WTC11 (cell line): ENCODE measurements around the gene HMMR. TPM values are rescaled to one million over a fixed set of nuclear protein-coding genes. Genes with fewer than 3 reads are reported as not detected.

Source experiments
- ATAC-seq: fragments of 200-7000 bp; cut with Tn5 transposase; 2 replicates; pipeline ENCODE4 v1.10.0; 2021; ENCODE audit warnings: mild to moderate bottlenecking, moderate library complexity
- CTCF ChIA-PET: fragments of 300-600 bp; sonication (Branson Sonifier 250); formaldehyde crosslinking; loops from one replicate; lab custom pipeline; 2021; ENCODE audit warnings: antibody characterized with exemption; lab: Charles Lee
- POLR2A ChIA-PET: fragments of 350-600 bp; sonication (Branson Sonifier 250); formaldehyde crosslinking; loops from one replicate; lab custom pipeline; 2021; ENCODE audit warnings: antibody characterized with exemption; lab: Charles Lee
- DNase-seq: peaks from one replicate; pipeline ENCODE4 v3.0.0; 2021; ENCODE audit warnings: low spot score
- H3K27ac Mint-ChIP-seq: 2 replicates; pipeline ENCODE4 v1.8.0; 2021; ENCODE audit warnings: mixed read lengths
- H3K27me3 Mint-ChIP-seq: 2 replicates; pipeline ENCODE4 v1.8.0; 2021; ENCODE audit warnings: low read depth, mild to moderate bottlenecking, moderate library complexity, mixed read lengths
- H3K36me3 Mint-ChIP-seq: 2 replicates; pipeline ENCODE4 v1.8.0; 2021; ENCODE audit warnings: mixed read lengths
- H3K4me1 Mint-ChIP-seq: 2 replicates; pipeline ENCODE4 v1.8.0; 2022; ENCODE audit warnings: mixed read lengths
- H3K4me3 Mint-ChIP-seq: 2 replicates; pipeline ENCODE4 v1.8.0; 2021; ENCODE audit warnings: mild to moderate bottlenecking, moderate library complexity, mixed read lengths
- H3K9me3 Mint-ChIP-seq: 2 replicates; pipeline ENCODE4 v1.8.0; 2021; ENCODE audit warnings: mixed read lengths
- CREM ChIP-seq: sonication (generic); formaldehyde crosslinking; IDR thresholded peaks from 2 replicates; pipeline ENCODE4 v1.8.1; 2022; ENCODE audit warnings: mild to moderate bottlenecking, missing genetic modification reagents, moderate library complexity
- ETV6 ChIP-seq: sonication (generic); formaldehyde crosslinking; IDR thresholded peaks from 2 replicates; pipeline ENCODE4 v1.8.1; 2022; ENCODE audit warnings: mild to moderate bottlenecking, missing genetic modification reagents
- FOXK1 ChIP-seq: sonication (generic); formaldehyde crosslinking; IDR thresholded peaks from 2 replicates; pipeline ENCODE4 v1.8.0; 2022; ENCODE audit warnings: mild to moderate bottlenecking, moderate library complexity, missing genetic modification reagents
- GRHL2 ChIP-seq: fragments of 250-450 bp; sonication (Bioruptor Pico); IDR thresholded peaks from 2 replicates; pipeline ENCODE4 v1.8.0; 2022; ENCODE audit warnings: mild to moderate bottlenecking, moderate library complexity; ENCODE audit not compliant: insufficient replicate concordance, severe bottlenecking
- JAZF1 ChIP-seq: fragments of 250-450 bp; sonication (Bioruptor Pico); IDR thresholded peaks from 2 replicates; pipeline ENCODE4 v1.9.0; 2021; ENCODE audit warnings: moderate library complexity, mild to moderate bottlenecking, inconsistent platforms
- NR2C2 ChIP-seq: sonication (generic); formaldehyde crosslinking; IDR thresholded peaks from 2 replicates; pipeline ENCODE4 v1.8.0; 2022; ENCODE audit warnings: mild to moderate bottlenecking, missing genetic modification reagents
- RORB ChIP-seq: fragments of 250-450 bp; sonication (Bioruptor Pico); IDR thresholded peaks from 2 replicates; pipeline ENCODE4 v1.9.0; 2021; ENCODE audit warnings: mild to moderate bottlenecking
- SP1 ChIP-seq: sonication (generic); formaldehyde crosslinking; conservative IDR thresholded peaks from 2 replicates; pipeline ENCODE4 v1.8.1; 2022; ENCODE audit warnings: missing genetic modification reagents
- ZNF138 ChIP-seq: sonication (generic); formaldehyde crosslinking; conservative IDR thresholded peaks from 2 replicates; pipeline ENCODE4 v1.8.1; 2022; ENCODE audit warnings: mild to moderate bottlenecking, moderate library complexity, missing genetic modification reagents
- ZNF317 ChIP-seq: sonication (generic); formaldehyde crosslinking; IDR thresholded peaks from 2 replicates; pipeline ENCODE4 v1.8.1; 2023; ENCODE audit warnings: low read depth, mild to moderate bottlenecking, moderate library complexity, missing genetic modification reagents, borderline replicate concordance
- ZNF396 ChIP-seq: fragments of 250-450 bp; sonication (Bioruptor Pico); IDR thresholded peaks from 2 replicates; pipeline ENCODE4 v1.8.0; 2021; ENCODE audit warnings: mild to moderate bottlenecking, moderate library complexity, borderline replicate concordance
- ZNF416 ChIP-seq: fragments of 250-450 bp; sonication (Bioruptor Pico); IDR thresholded peaks from 2 replicates; pipeline ENCODE4 v1.9.0; 2021; ENCODE audit warnings: mild to moderate bottlenecking, inconsistent platforms
- total RNA-seq: library from RNA; stranded (reverse); gene quantifications from 3 replicates; pipeline ENCODE4 v1.2.3, GENCODE V29; 2021
- TF ChIP-seq, protein P1 (sequence below): fragments of 250-450 bp; sonication (Bioruptor Pico); conservative IDR thresholded peaks from 2 replicates; pipeline ENCODE4 v1.9.0; 2021; ENCODE audit warnings: mild to moderate bottlenecking
- TF ChIP-seq, protein P2 (sequence below): fragments of 250-450 bp; sonication (Bioruptor Pico); IDR thresholded peaks from 2 replicates; pipeline ENCODE4 v1.9.0; 2021; ENCODE audit warnings: mild to moderate bottlenecking
- TF ChIP-seq, protein P3 (sequence below): sonication (generic); formaldehyde crosslinking; IDR thresholded peaks from 2 replicates; pipeline ENCODE4 v1.8.1; 2022; ENCODE audit warnings: mild to moderate bottlenecking, missing genetic modification reagents, moderate library complexity, borderline replicate concordance
- TF ChIP-seq, protein P4 (sequence below): fragments of 200-600 bp; IDR thresholded peaks from 2 replicates; pipeline ENCODE4 v1.8.0; 2022; ENCODE audit warnings: antibody characterized with exemption
- TF ChIP-seq, protein P5 (sequence below): sonication (generic); formaldehyde crosslinking; IDR thresholded peaks from 2 replicates; pipeline ENCODE4 v1.8.0; 2022; ENCODE audit warnings: mild to moderate bottlenecking, missing genetic modification reagents
- TF ChIP-seq, protein P6 (sequence below): fragments of 250-450 bp; sonication (Bioruptor Pico); IDR thresholded peaks from 2 replicates; pipeline ENCODE4 v1.8.0; 2021; ENCODE audit warnings: mild to moderate bottlenecking
- TF ChIP-seq, protein P7 (sequence below): sonication (generic); formaldehyde crosslinking; IDR thresholded peaks from 2 replicates; pipeline ENCODE4 v1.8.0; 2022; ENCODE audit warnings: mild to moderate bottlenecking, missing genetic modification reagents
- TF ChIP-seq, protein P8 (sequence below): sonication (generic); formaldehyde crosslinking; IDR thresholded peaks from 2 replicates; pipeline ENCODE4 v1.8.1; 2022; ENCODE audit warnings: missing genetic modification reagents, borderline replicate concordance
- TF ChIP-seq, protein P9 (sequence below): sonication (generic); formaldehyde crosslinking; IDR thresholded peaks from 2 replicates; pipeline ENCODE4 v1.8.1; 2022; ENCODE audit warnings: low read depth, missing genetic modification reagents, borderline replicate concordance

HMMR gene
- total RNA-seq, 1 experiment from 2014 or later, result 78.5 TPM

DNA sequence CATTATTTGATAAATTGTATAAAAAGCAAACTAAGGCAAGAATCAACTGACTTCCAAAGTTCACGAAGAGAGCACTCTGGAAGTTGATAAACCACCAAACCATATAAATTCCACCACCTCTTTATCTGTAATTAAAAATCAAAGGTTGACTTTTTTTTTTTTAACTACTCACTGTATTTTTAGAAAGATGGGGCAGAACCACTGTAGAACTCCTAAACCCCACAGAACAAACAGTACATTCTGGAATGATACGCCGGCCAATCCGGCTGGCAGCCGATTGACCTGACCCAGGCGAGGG is 23.5 kb upstream of the HMMR start (continued):
- TF ChIP-seq, protein P1, sequence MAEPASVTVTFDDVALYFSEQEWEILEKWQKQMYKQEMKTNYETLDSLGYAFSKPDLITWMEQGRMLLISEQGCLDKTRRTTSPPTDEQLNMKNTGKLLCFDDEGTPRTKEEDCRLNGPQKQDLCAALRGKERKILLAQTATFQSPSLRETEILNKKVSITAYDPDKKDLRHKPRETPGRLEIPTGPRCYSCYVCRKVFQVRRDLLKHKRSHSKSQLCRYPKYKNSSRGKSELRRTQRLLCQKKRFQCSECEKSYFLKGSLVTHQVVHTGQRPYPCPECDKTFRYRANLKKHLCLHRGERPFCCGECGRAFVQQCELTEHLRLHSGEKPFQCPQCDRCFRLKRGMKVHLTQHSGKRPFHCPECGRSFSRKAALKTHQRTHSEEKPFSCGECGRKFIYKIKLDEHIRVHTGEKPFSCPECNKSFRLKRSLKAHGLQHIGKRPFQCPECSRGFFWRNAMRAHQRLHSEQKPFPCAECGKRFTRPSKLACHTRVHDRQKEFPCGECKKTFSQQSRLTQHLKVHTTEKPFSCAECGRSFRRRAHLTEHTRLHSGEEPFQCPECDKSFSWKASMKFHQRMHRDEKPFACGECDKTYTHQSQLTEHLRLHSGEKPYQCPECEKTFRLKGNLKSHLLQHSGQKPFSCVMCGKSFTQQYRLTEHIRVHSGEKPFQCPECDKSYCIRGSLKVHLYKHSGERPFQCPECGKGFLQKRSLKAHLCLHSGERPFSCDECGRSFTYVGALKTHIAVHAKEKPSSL (CRISPR knock-in tag), result no peak
- TF ChIP-seq RORB (CRISPR knock-in tag), result no peak
- TF ChIP-seq, protein P2, sequence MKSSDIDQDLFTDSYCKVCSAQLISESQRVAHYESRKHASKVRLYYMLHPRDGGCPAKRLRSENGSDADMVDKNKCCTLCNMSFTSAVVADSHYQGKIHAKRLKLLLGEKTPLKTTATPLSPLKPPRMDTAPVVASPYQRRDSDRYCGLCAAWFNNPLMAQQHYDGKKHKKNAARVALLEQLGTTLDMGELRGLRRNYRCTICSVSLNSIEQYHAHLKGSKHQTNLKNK (CRISPR knock-in tag), result no peak
- TF ChIP-seq, protein P3, sequence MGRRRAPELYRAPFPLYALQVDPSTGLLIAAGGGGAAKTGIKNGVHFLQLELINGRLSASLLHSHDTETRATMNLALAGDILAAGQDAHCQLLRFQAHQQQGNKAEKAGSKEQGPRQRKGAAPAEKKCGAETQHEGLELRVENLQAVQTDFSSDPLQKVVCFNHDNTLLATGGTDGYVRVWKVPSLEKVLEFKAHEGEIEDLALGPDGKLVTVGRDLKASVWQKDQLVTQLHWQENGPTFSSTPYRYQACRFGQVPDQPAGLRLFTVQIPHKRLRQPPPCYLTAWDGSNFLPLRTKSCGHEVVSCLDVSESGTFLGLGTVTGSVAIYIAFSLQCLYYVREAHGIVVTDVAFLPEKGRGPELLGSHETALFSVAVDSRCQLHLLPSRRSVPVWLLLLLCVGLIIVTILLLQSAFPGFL (CRISPR knock-in tag), result no peak
- no peak for TF ChIP-seq GRHL2 (CRISPR knock-in tag)

DNA sequence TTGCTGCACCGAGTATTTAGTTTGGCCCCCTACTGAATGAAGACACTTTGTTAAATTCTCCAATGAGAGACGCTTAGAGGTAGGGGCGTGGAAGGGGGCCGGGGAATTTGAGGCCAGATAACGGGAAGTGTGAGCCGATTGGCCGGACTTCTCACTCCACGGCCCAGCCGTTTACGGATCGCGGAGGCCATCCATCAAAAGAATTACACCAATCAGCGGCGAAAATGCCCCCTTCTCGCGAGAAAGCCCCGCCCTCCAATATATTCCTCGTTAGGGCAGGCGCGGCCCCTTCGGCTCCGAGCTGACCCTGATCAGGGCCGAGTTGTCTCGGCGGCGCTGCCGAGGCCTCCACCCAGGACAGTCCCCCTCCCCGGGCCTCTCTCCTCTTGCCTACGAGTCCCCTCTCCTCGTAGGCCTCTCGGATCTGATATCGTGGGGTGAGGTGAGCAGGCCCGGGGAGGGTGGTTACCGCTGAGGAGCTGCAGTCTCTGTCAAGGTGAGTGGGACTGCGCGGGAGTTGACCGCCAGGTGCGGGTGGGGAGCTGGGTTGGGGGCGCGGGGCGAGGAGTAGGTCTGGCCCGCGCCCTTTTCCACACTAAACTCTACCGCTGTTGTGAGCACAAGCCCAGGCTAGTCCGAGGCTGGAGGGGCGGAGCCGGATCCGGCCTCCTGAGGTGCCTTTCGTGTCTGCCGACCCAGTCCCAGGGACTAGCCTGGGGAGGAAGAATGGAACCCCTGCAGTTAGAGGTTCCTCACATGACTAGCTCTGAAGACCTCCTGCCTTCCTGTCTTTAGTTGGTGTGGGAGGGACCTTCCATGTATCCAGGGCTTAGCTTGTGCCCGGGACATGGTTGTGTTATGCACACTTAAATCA is 22.9 kb upstream of the HMMR start, which contains the start of gene CCNG1:
CCNG1 (plus strand) TSS at position 287 of the 874 bp plus-strand sequence. CDS start 1,662 bp downstream, outside the sequence.
- CTCF ChIA-PET, result interaction anchor here (0.7 to 1.4 kb wide), 4 partner anchors 20 to 1228 kb away, joined by 3 to 11 read pairs (median 3); partner anchors contain the start of genes HMMR and NUDCD2
- no peaks in the 10 kb centered on the region for H3K9me3 Mint-ChIP-seq
- no peaks in the 10 kb centered on the region for H3K27me3 Mint-ChIP-seq
- ATAC-seq (peak; percentile 93), DNase-seq (peak; percentile 95)
- peak within 1 kb of the TSS; percentile 96 for H3K27ac Mint-ChIP-seq
- H3K4me3 Mint-ChIP-seq, result peak within 1 kb of the TSS; percentile 95
- POLR2A ChIA-PET, result interaction anchor here (0.5 to 3.5 kb wide), 7 partner anchors 16 to 1766 kb away, joined by 3 to 61 read pairs (median 4); partner anchors contain the start of genes HMMR, MAT2B and NUDCD2
- peaks cover 47% of the 10 kb centered on the region for H3K36me3 Mint-ChIP-seq
- peaks cover 44% of the 10 kb centered on the region for H3K4me1 Mint-ChIP-seq
- TF ChIP-seq, protein P4, sequence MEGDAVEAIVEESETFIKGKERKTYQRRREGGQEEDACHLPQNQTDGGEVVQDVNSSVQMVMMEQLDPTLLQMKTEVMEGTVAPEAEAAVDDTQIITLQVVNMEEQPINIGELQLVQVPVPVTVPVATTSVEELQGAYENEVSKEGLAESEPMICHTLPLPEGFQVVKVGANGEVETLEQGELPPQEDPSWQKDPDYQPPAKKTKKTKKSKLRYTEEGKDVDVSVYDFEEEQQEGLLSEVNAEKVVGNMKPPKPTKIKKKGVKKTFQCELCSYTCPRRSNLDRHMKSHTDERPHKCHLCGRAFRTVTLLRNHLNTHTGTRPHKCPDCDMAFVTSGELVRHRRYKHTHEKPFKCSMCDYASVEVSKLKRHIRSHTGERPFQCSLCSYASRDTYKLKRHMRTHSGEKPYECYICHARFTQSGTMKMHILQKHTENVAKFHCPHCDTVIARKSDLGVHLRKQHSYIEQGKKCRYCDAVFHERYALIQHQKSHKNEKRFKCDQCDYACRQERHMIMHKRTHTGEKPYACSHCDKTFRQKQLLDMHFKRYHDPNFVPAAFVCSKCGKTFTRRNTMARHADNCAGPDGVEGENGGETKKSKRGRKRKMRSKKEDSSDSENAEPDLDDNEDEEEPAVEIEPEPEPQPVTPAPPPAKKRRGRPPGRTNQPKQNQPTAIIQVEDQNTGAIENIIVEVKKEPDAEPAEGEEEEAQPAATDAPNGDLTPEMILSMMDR, result no peak
- TF ChIP-seq, protein P5, sequence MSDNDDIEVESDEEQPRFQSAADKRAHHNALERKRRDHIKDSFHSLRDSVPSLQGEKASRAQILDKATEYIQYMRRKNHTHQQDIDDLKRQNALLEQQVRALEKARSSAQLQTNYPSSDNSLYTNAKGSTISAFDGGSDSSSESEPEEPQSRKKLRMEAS (CRISPR knock-in tag), result peak; percentile 41; the same call in 1 of the 2 replicates
- TF ChIP-seq ZNF138 (CRISPR knock-in tag), result 0 out of 2 replicates have a peak, but pooled peaks have one; percentile 71
- TF ChIP-seq, protein P6, sequence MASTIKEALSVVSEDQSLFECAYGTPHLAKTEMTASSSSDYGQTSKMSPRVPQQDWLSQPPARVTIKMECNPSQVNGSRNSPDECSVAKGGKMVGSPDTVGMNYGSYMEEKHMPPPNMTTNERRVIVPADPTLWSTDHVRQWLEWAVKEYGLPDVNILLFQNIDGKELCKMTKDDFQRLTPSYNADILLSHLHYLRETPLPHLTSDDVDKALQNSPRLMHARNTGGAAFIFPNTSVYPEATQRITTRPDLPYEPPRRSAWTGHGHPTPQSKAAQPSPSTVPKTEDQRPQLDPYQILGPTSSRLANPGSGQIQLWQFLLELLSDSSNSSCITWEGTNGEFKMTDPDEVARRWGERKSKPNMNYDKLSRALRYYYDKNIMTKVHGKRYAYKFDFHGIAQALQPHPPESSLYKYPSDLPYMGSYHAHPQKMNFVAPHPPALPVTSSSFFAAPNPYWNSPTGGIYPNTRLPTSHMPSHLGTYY (CRISPR knock-in tag), result no peak
- TF ChIP-seq, protein P7, sequence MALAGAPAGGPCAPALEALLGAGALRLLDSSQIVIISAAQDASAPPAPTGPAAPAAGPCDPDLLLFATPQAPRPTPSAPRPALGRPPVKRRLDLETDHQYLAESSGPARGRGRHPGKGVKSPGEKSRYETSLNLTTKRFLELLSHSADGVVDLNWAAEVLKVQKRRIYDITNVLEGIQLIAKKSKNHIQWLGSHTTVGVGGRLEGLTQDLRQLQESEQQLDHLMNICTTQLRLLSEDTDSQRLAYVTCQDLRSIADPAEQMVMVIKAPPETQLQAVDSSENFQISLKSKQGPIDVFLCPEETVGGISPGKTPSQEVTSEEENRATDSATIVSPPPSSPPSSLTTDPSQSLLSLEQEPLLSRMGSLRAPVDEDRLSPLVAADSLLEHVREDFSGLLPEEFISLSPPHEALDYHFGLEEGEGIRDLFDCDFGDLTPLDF (CRISPR knock-in tag), result no peak
- no peak for TF ChIP-seq JAZF1 (CRISPR knock-in tag)
- TF ChIP-seq GRHL2 (CRISPR knock-in tag), result no peak
- peak; percentile 48 for TF ChIP-seq ETV6
- TF ChIP-seq ZNF416 (CRISPR knock-in tag), result no peak
- 0 out of 2 replicates have a peak, but pooled peaks have one; percentile 5 for TF ChIP-seq ZNF317 (CRISPR knock-in tag)
- TF ChIP-seq ZNF396 (CRISPR knock-in tag), result no peak
- TF ChIP-seq, protein P8, sequence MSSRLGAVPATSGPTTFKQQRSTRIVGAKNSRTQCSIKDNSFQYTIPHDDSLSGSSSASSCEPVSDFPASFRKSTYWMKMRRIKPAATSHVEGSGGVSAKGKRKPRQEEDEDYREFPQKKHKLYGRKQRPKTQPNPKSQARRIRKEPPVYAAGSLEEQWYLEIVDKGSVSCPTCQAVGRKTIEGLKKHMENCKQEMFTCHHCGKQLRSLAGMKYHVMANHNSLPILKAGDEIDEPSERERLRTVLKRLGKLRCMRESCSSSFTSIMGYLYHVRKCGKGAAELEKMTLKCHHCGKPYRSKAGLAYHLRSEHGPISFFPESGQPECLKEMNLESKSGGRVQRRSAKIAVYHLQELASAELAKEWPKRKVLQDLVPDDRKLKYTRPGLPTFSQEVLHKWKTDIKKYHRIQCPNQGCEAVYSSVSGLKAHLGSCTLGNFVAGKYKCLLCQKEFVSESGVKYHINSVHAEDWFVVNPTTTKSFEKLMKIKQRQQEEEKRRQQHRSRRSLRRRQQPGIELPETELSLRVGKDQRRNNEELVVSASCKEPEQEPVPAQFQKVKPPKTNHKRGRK (CRISPR knock-in tag), result no peak
- TF ChIP-seq CREM, result peak; percentile 44; the same call in 1 of the 2 replicates
- no peak for TF ChIP-seq NR2C2 (CRISPR knock-in tag)
- TF ChIP-seq SP1, result peak; percentile 85
- TF ChIP-seq, protein P2 (CRISPR knock-in tag), result no peak
- TF ChIP-seq FOXK1 (CRISPR knock-in tag), result peak; percentile 57
- TF ChIP-seq, protein P9, sequence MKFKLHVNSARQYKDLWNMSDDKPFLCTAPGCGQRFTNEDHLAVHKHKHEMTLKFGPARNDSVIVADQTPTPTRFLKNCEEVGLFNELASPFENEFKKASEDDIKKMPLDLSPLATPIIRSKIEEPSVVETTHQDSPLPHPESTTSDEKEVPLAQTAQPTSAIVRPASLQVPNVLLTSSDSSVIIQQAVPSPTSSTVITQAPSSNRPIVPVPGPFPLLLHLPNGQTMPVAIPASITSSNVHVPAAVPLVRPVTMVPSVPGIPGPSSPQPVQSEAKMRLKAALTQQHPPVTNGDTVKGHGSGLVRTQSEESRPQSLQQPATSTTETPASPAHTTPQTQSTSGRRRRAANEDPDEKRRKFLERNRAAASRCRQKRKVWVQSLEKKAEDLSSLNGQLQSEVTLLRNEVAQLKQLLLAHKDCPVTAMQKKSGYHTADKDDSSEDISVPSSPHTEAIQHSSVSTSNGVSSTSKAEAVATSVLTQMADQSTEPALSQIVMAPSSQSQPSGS, result no peak
